Gastrocnemius medialis (tissue), 4 donors: ENCODE measurements around the gene USP31. TPM values are rescaled to one million over a fixed set of nuclear protein-coding genes. Genes with fewer than 3 reads are reported as not detected.

Experiments used
- ATAC-seq, 2 donors: fragments of 150-250 bp; one replicate each; pipeline ENCODE4 v1.9.1; 2016
- DNase-seq, 2 donors: peaks; one replicate each; pipeline ENCODE4 v3.0.0-alpha.2; 2019
- H3K27ac ChIP-seq, 4 donors: fragments of 200-600 bp; sonication (generic); 1 replicate in 1 of 4; 2 replicates in 3 of 4; pipeline ENCODE4 v1.5.1; 2016 to 2018; ENCODE audit warnings: mild to moderate bottlenecking in 2 of 4, moderate library complexity in 1 of 4
- H3K27me3 ChIP-seq, 3 donors: fragments of 200-600 bp; sonication (generic) in 2 of 3; 1 replicate in 1 of 3; 2 replicates in 2 of 3; pipeline versions ENCODE4 v1.5.1 to v1.6.0; 2016 to 2019; ENCODE audit warnings: mild to moderate bottlenecking in 1 of 3, moderate library complexity in 1 of 3
- H3K36me3 ChIP-seq, 2 donors: fragments of 200-600 bp; sonication (generic) in 1 of 2; one replicate each; pipeline ENCODE4 v1.5.1; 2017 to 2018
- H3K4me1 ChIP-seq, 2 donors: fragments of 200-600 bp; sonication (generic) in 1 of 2; one replicate each; pipeline ENCODE4 v1.5.1; 2016 to 2017; ENCODE audit warnings: mild to moderate bottlenecking in 2 of 2
- H3K4me3 ChIP-seq, 4 donors: fragments of 200-600 bp; sonication (generic) in 3 of 4; 1 replicate in 1 of 4; 2 replicates in 3 of 4; pipeline ENCODE4 v1.5.1; 2016 to 2019; ENCODE audit warnings: mild to moderate bottlenecking in 2 of 4
- H3K9me3 ChIP-seq, 3 donors: fragments of 200-600 bp; sonication (generic) in 2 of 3; 1 replicate in 1 of 3; 2 replicates in 2 of 3; pipeline ENCODE4 v1.5.1; 2016 to 2019
- CTCF ChIP-seq, 5 experiments: fragments of 450-650 bp in 3 of 5; fragments of 200-600 bp in 2 of 5; sonication (generic) in 2 of 5; IDR thresholded peaks in 4 of 5; conservative IDR thresholded peaks in 1 of 5; 1 replicate in 4 of 5; 2 replicates in 1 of 5; pipeline ENCODE4 v1.5.1; 2016 to 2019; ENCODE audit warnings: antibody characterized with exemption in 5 of 5, mild to moderate bottlenecking in 3 of 5, moderate library complexity in 3 of 5
- POLR2A ChIP-seq, 2 donors: fragments of 450-650 bp; IDR thresholded peaks; one replicate each; pipeline ENCODE4 v1.6.1; 2017; ENCODE audit warnings: antibody characterized with exemption in 2 of 2, mild to moderate bottlenecking in 2 of 2, moderate library complexity in 2 of 2
- in situ Hi-C, 4 donors: fragments of 200-750 bp; cut with MboI; loops; one replicate each; pipeline versions ENCODE4 v1.15.0 to v1.8.0; 2017; ENCODE audit warnings: low sequenced_read_pairs in 4 of 4
- intact Hi-C: fragments of 100-400 bp; cut with DNase I; formaldehyde crosslinking; loops from one replicate; pipeline ENCODE4 v1.15.1; 2023; ENCODE audit warnings: low total_unique reads
- total RNA-seq, 4 donors: library from RNA; depleted of rRNA; stranded (reverse); fragments of >200 nt; gene quantifications; one replicate each; pipeline versions ENCODE4 v1.1.0 to v1.2.3, GENCODE V29; 2016

USP31 gene
- total RNA-seq, 4 donors from 2014 or later, result 13.2 to 23.3 (median 18.7) TPM

DNA sequence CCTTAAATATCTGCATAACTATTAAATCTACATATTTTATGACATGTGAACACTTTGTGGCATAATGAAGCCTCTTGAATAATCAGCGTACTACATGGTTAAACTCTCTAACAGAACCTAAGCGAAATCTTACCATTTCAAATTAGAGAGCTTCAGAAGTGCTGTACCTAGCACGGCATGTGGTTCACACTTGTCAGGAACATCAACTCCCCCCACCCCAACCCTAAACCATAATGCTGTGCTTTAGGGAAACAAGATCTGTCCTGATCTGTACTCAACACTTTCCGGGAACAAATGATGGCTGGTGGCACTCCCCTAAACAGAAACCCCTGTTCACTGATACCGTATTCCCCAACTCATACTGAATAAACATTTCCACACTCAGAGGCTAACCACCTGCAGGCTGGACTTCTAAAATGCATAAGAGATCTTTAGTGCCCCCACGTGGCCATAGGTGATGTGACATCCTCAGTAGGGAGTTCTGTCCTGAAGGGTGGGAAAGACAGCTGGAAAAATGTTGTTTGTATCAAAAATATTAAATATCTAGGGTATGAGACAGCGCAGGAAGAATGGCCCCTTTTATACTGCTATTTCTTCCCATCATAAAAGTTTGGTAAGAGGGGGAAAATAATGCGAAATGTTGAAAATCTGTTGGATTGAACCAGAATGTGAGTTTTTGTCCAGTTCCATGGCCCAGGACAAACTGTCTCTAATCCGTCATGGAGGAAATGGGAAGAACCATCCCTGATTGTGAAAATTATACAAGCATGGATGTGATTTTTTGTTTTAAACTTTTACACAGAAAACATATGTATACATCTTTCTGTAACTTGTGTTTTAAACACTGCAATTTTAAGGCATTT lies 88.6 kb downstream of the USP31 start:
- Histone ChIP-seq H3K36me3 (no peaks in the 10 kb centered on the region), H3K27ac (no peak overlapping the region), H3K9me3 (no peaks in the 10 kb centered on the region), H3K27me3 (peaks cover 0 to 3% (median 0%) of the 10 kb centered on the region in 3 donors), H3K4me3 (no peak overlapping the region), H3K4me1 (peaks cover 4 to 7% of the 10 kb centered on the region in 2 donors)
- TF ChIP-seq CTCF (IDR thresholded peaks at IDR 0.05 in 4 of 5, conservative IDR thresholded peaks at IDR 0.05 in 1 of 5) (peak; percentile 61 to 82 (median 61)), POLR2A (IDR thresholded peaks at IDR 0.05) (no peak)
- DNase-seq, result peak; percentile 23 to 55
- in situ Hi-C loops, result loop anchor here in 1 of 4 donors (10.0 kb wide), 1 partner anchor 156 kb away; no protein-coding TSS in a partner anchor
- intact Hi-C loops, result loop anchor here (5.0 kb wide), 1 partner anchor 163 kb away; no protein-coding TSS in a partner anchor
- peak; percentile 76 to 92 for ATAC-seq

DNA sequence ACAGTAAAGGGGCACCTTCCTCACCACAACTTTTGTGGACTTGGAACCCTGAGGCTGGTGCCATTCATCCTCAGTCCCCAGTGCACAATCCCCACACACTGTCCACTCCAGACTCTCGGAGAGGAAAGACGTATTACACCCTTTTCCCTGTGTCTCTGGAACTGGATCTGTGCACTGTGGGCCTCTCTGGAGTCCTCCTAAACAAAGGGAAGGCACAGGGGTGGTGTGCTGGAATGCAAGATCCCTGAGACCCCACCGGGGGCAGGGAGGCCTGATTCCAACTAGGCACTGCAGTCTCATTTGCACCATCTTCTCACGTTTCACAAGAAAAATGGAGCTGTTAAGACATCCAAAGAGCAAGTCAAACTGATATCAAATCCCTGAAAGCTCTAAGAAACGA lies 89.8 kb downstream of the USP31 start:
- intact Hi-C loops, result no loop called here
- Histone ChIP-seq H3K4me3 (no peak overlapping the region), H3K9me3 (no peaks in the 10 kb centered on the region), H3K27ac (no peak overlapping the region), H3K4me1 (peaks cover 4 to 7% of the 10 kb centered on the region in 2 donors), H3K36me3 (no peaks in the 10 kb centered on the region), H3K27me3 (peaks cover 0 to 7% (median 3%) of the 10 kb centered on the region in 3 donors)
- DNase-seq, result no peak
- in situ Hi-C loops, result no loop called here
- TF ChIP-seq CTCF (IDR thresholded peaks at IDR 0.05 in 4 of 5, conservative IDR thresholded peaks at IDR 0.05 in 1 of 5), result no peak
- no peak for TF ChIP-seq POLR2A (IDR thresholded peaks at IDR 0.05)
- no peak for ATAC-seq

DNA sequence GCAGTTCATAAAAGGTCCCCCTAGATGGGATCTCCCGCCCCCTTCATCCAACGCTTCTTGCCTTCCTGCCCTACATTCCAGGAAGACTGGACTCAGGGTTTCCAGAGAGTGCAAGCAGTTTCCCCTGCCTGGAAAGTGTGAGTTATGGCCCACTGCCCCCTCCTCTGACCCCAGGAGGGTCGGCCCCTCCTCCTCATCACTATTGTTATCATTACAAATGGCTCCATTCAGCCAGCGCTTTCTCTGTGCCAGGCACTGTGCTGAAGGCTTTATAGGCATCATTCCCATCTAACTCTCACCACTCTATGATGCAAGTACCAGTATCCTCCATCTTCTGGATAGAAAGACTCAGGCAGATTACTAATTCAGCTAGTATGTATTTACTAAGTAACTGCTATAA lies 90.7 kb downstream of the USP31 start:
- no peaks in the 10 kb centered on the region for H3K36me3 ChIP-seq
- no peak for ATAC-seq
- peaks cover under 1 to 7% (median 3%) of the 10 kb centered on the region in 3 donors for H3K27me3 ChIP-seq
- intact Hi-C loops (no loop called here), in situ Hi-C loops (no loop called here)
- TF ChIP-seq POLR2A (IDR thresholded peaks at IDR 0.05), result no peak
- TF ChIP-seq CTCF (IDR thresholded peaks at IDR 0.05 in 4 of 5, conservative IDR thresholded peaks at IDR 0.05 in 1 of 5), result no peak
- no peaks in the 10 kb centered on the region for H3K9me3 ChIP-seq
- DNase-seq, result no peak
- no peak overlapping the region for H3K4me3 ChIP-seq
- H3K4me1 ChIP-seq, result peaks cover 4 to 7% of the 10 kb centered on the region in 2 donors
- H3K27ac ChIP-seq, result no peak overlapping the region

GRCh38 chr16:23057013-23057596 lies 92.1 kb downstream of the USP31 start:
- Histone ChIP-seq H3K4me1 (peaks cover 4 to 7% of the 10 kb centered on the region in 2 donors), H3K4me3 (no peak overlapping the region), H3K27ac (no peak overlapping the region), H3K36me3 (no peaks in the 10 kb centered on the region), H3K27me3 (peaks cover 7 to 10% (median 7%) of the 10 kb centered on the region in 3 donors), H3K9me3 (no peaks in the 10 kb centered on the region)
- no peak for TF ChIP-seq CTCF (IDR thresholded peaks at IDR 0.05 in 4 of 5, conservative IDR thresholded peaks at IDR 0.05 in 1 of 5)
- TF ChIP-seq POLR2A (IDR thresholded peaks at IDR 0.05), result no peak
- DNase-seq (no peak), ATAC-seq (no peak)
- in situ Hi-C loops (no loop called here), intact Hi-C loops (no loop called here)
